HepG2 (cell line): ENCODE data around the gene ISCA1. TPM values are rescaled to one million over a fixed set of nuclear protein-coding genes. Genes with fewer than 3 reads are reported as not detected.
A peak's percentile ranks its signal among the peaks of the same experiment; 100 is the strongest.

Experiments used
- ATAC-seq: fragments of 200-7000 bp; cut with Tn5 transposase; 3 replicates; pipeline ENCODE4 v1.9.1; 2020; ENCODE audit warnings: mild to moderate bottlenecking, moderate library complexity
- BruUV-seq: library from RNA; stranded (reverse); fragments of 400-500 nt; replicated peaks from 2 replicates; lab custom pipeline; 2021; lab: Mats Ljungman, UMichigan
- CTCF ChIA-PET: fragments of 300-600 bp; formaldehyde crosslinking; extraction: SDS; loops from one replicate; lab custom pipeline; 2021; ENCODE audit warnings: low total read pairs, inconsistent platforms, low intra/inter-chr PET ratio; lab: Yijun Ruan, JAX
- POLR2A ChIA-PET: fragments of 350-600 bp; sonication (Branson Sonifier 250); formaldehyde crosslinking; loops from one replicate; lab custom pipeline; 2020; ENCODE audit warnings: antibody characterized with exemption, inconsistent platforms; lab: Yijun Ruan, JAX
- DNase-seq: peaks from one replicate; pipeline ENCODE4 v3.0.0-alpha.2; 2015; ENCODE audit warnings: low spot score
- FAIRE-seq: peaks from 3 replicates; lab custom pipeline; 2011; peaks lifted over from hg19 to GRCh38; lab: Jason Lieb, UNC
- H2AFZ ChIP-seq: one replicate; pipeline ENCODE4 v1.6.1; 2011; ENCODE audit warnings: low read length, inconsistent platforms
- H3K27ac ChIP-seq: fragments of 300-600 bp; 3 replicates; pipeline ENCODE4 v1.8.0; 2011; ENCODE audit warnings: mixed run types, mild to moderate bottlenecking, mixed read lengths, low read length, inconsistent platforms; ENCODE audit not compliant: insufficient read depth; ENCODE audit errors: extremely low read length
- H3K27me3 ChIP-seq, 2 experiments: fragments of 200-600 bp in 1 of 2; 2 replicates in 1 of 2; 3 replicates in 1 of 2; pipeline versions ENCODE4 v1.6.0 to v1.8.0; 2011; ENCODE audit warnings: low read length in 2 of 2, mild to moderate bottlenecking in 2 of 2, moderate library complexity in 2 of 2, inconsistent platforms in 1 of 2; ENCODE audit not compliant: insufficient read depth in 2 of 2, control insufficient read depth in 1 of 2
- H3K36me3 ChIP-seq, 2 experiments: fragments of 200-600 bp in 1 of 2; replicated peaks in 1 of 2; 2 replicates in 1 of 2; 3 replicates in 1 of 2; pipeline versions ENCODE4 v1.5.1 to v1.8.0; 2011; ENCODE audit warnings: low read length in 2 of 2, inconsistent platforms in 1 of 2; ENCODE audit not compliant: insufficient read depth in 2 of 2, control insufficient read depth in 1 of 2
- H3K4me1 ChIP-seq: 2 replicates; pipeline ENCODE4 v1.5.1; 2012; ENCODE audit warnings: low read length, inconsistent platforms; ENCODE audit not compliant: insufficient read depth
- H3K4me2 ChIP-seq: 2 replicates; pipeline ENCODE4 v1.6.0; 2011; ENCODE audit warnings: low read depth, low read length, inconsistent platforms
- H3K4me3 ChIP-seq, 3 experiments: fragments of 200-600 bp in 1 of 3; sonication (generic), shearing (Covaris generic) in 1 of 3; replicated peaks in 1 of 3; 2 replicates each; pipeline ENCODE4 v1.5.1; 2011 to 2016; ENCODE audit warnings: low read length in 3 of 3, inconsistent platforms in 2 of 3, low read depth in 2 of 3, mild to moderate bottlenecking in 2 of 3, control low read depth in 1 of 3, mixed read lengths in 1 of 3; ENCODE audit not compliant: insufficient read depth in 1 of 3
- H3K79me2 ChIP-seq: one replicate; pipeline ENCODE4 v1.6.1; 2011; ENCODE audit warnings: low read length, inconsistent platforms; ENCODE audit not compliant: insufficient read depth
- H3K9ac ChIP-seq: 2 replicates; pipeline ENCODE4 v1.6.0; 2011; ENCODE audit warnings: mild to moderate bottlenecking, low read depth, low read length, inconsistent platforms; ENCODE audit not compliant: insufficient read depth
- H3K9me3 ChIP-seq: 2 replicates; pipeline ENCODE4 v1.5.1; 2012; ENCODE audit warnings: mild to moderate bottlenecking, low read length
- H4K20me1 ChIP-seq: 2 replicates; pipeline ENCODE4 v1.6.0; 2011; ENCODE audit warnings: inconsistent platforms, mild to moderate bottlenecking, low read length, moderate library complexity; ENCODE audit not compliant: insufficient read depth
- ARID5B ChIP-seq: IDR thresholded peaks from 2 replicates; pipeline ENCODE4 v1.4.0; 2020; ENCODE audit warnings: mild to moderate bottlenecking, missing genetic modification reagents
- HNF4G ChIP-seq, 2 experiments: sonication (generic) in 1 of 2; formaldehyde crosslinking in 1 of 2; IDR thresholded peaks; 2 replicates each; pipeline versions ENCODE4 v1.4.0 to v1.6.1; 2011 to 2020; ENCODE audit warnings: borderline replicate concordance in 2 of 2, low read depth in 2 of 2, mild to moderate bottlenecking in 2 of 2, low read length in 1 of 2, missing genetic modification reagents in 1 of 2, moderate library complexity in 1 of 2
- KDM5B ChIP-seq: sonication (generic); formaldehyde crosslinking; IDR thresholded peaks from 2 replicates; pipeline ENCODE4 v1.4.0; 2020; ENCODE audit warnings: missing genetic modification reagents, mild to moderate bottlenecking, borderline replicate concordance
- LCORL ChIP-seq, 2 experiments: fragments of 450-650 bp in 1 of 2; sonication (generic) in 1 of 2; formaldehyde crosslinking in 1 of 2; IDR thresholded peaks; 2 replicates each; pipeline versions ENCODE4 v1.5.0 to v1.6.1; 2017 to 2020; ENCODE audit warnings: antibody characterized with exemption in 1 of 2, missing genetic modification reagents in 1 of 2
- NCOR1 ChIP-seq: fragments of 200-600 bp; sonication (generic); IDR thresholded peaks from 2 replicates; pipeline ENCODE4 v1.7.0; 2017; ENCODE audit warnings: antibody characterized with exemption, low read length, borderline replicate concordance
- SAFB2 ChIP-seq: sonication (generic); formaldehyde crosslinking; IDR thresholded peaks from 2 replicates; pipeline ENCODE4 v1.5.1; 2020; ENCODE audit warnings: missing genetic modification reagents, low read depth, mild to moderate bottlenecking, borderline replicate concordance
- SIX4 ChIP-seq: sonication (generic); formaldehyde crosslinking; IDR thresholded peaks from 2 replicates; pipeline ENCODE4 v1.4.0; 2020; ENCODE audit warnings: missing genetic modification reagents
- SMARCC2 ChIP-seq: fragments of 450-650 bp; IDR thresholded peaks from 2 replicates; pipeline ENCODE4 v1.6.1; 2017; ENCODE audit warnings: antibody characterized with exemption, mild to moderate bottlenecking
- SUZ12 ChIP-seq: fragments of 150-350 bp; IDR thresholded peaks from 2 replicates; pipeline ENCODE4 v1.6.1; 2014; ENCODE audit warnings: low read depth, low read length
- ZNF547 ChIP-seq: sonication (generic); formaldehyde crosslinking; IDR thresholded peaks from 2 replicates; pipeline ENCODE4 v1.5.1; 2020; ENCODE audit warnings: mild to moderate bottlenecking, missing genetic modification reagents
- ZNF552 ChIP-seq: sonication (generic); formaldehyde crosslinking; IDR thresholded peaks from 2 replicates; pipeline ENCODE4 v1.9.0; 2022; ENCODE audit warnings: missing genetic modification reagents, mild to moderate bottlenecking, borderline replicate concordance
- ZZZ3 ChIP-seq: sonication (generic); formaldehyde crosslinking; IDR thresholded peaks from 2 replicates; pipeline ENCODE4 v1.4.0; 2020; ENCODE audit warnings: missing genetic modification reagents, mild to moderate bottlenecking, borderline replicate concordance
- WGBS: methylation state at CpG from one replicate; pipeline ENCODE4 v1.1.6; 2017; ENCODE audit warnings: low lambda C conversion rate; 5-methylcytosine and 5-hydroxymethylcytosine counted together
- in situ Hi-C: cut with HindIII; loops from 2 replicates; pipeline ENCODE4 v1.10.0; 2017; ENCODE audit warnings: low pct_unique_long_range_greater_than_20kb; ENCODE audit not compliant: extremely low pct_ligation_motif_present
- intact Hi-C: fragments of 100-400 bp; cut with micrococcal nuclease; formaldehyde crosslinking; loops from one replicate; pipeline ENCODE4 v1.10.0; 2022; ENCODE audit not compliant: unreplicated experiment
- polyA plus RNA-seq, 8 experiments: library from polyadenylated mRNA; depleted of rRNA in 3 of 8; stranded (reverse) in 7 of 8; unstranded in 1 of 8; fragments of >200 nt; fragmentation: Illumina TruSeq in 4 of 8; extraction: Trizol in 4 of 8; gene quantifications; 2 replicates each; pipeline versions ENCODE4 v1.2.1 to v1.2.3, GENCODE V29; 2011 to 2016; ENCODE audit warnings: low read depth in 4 of 8, missing spikeins in 1 of 8, mixed read lengths in 1 of 8; ENCODE audit not compliant: insufficient read depth in 1 of 8
- total RNA-seq, 5 experiments: library from RNA; depleted of rRNA; stranded (reverse); fragments of >200 nt; fragmentation: Illumina TruSeq; extraction: Trizol; gene quantifications; 2 replicates each; pipeline ENCODE4 v1.2.3, GENCODE V29; 2016; ENCODE audit warnings: low read depth in 1 of 5
- TF ChIP-seq, protein P1 (sequence below): fragments of 450-650 bp; IDR thresholded peaks from 2 replicates; pipeline ENCODE4 v1.6.1; 2017

ISCA1 gene
- total and polyA plus RNA-seq, 2 of the 13 experiments (the other 11 are each of a cell fraction or from before 2014, with no cell fraction given): 29.2 to 40.9 TPM

DNA sequence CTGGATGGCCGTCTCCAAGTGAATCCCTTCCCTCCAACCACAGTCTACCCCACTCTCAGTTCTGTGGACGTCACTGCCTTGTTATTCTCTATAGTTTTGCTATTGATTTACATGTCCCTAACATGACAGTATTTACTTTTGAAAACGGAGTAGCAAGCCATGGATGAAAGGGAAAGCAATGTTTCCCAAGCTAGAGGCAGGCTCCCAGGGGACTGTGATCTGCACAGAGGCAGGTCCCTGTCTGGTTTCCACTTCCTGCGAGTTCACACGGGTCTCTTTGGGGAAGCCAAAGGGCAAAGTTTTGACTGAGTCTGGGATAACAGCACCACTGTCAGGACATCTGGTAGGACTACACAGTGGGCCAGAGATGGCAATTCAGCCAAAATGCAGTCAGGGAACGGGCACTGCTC lies 35.6 kb downstream of the ISCA1 start (continued):
- peak; percentile 76 for TF ChIP-seq HNF4G (IDR thresholded peaks at IDR 0.05; ENCODE audit: borderline replicate concordance, low read depth, low read length)
- TF ChIP-seq HNF4G (CRISPR knock-in tag; IDR thresholded peaks at IDR 0.05; ENCODE audit: borderline replicate concordance, low read depth): no peak
- TF ChIP-seq LCORL (IDR thresholded peaks at IDR 0.05): no peak
- peak; percentile 31; the same call in 1 of the 2 replicates for TF ChIP-seq LCORL (CRISPR knock-in tag; IDR thresholded peaks at IDR 0.05)
- 0 out of 2 replicates have a peak, but pooled peaks have one; percentile 19 for TF ChIP-seq ARID5B

GRCh38 chr9:86242071-86242470 lies 40.3 kb downstream of the ISCA1 start:
- ChIA-PET POLR2A (no interaction called here), CTCF (no interaction called here)
- TF ChIP-seq ZNF547 (CRISPR knock-in tag) (no peak), SIX4 (CRISPR knock-in tag) (no peak), SMARCC2 (no peak), NCOR1 (no peak), KDM5B (CRISPR knock-in tag) (no peak), ZZZ3 (CRISPR knock-in tag) (no peak), SAFB2 (CRISPR knock-in tag) (no peak), ZNF552 (CRISPR knock-in tag) (no peak), SUZ12 (no peak)
- TF ChIP-seq, protein P1, sequence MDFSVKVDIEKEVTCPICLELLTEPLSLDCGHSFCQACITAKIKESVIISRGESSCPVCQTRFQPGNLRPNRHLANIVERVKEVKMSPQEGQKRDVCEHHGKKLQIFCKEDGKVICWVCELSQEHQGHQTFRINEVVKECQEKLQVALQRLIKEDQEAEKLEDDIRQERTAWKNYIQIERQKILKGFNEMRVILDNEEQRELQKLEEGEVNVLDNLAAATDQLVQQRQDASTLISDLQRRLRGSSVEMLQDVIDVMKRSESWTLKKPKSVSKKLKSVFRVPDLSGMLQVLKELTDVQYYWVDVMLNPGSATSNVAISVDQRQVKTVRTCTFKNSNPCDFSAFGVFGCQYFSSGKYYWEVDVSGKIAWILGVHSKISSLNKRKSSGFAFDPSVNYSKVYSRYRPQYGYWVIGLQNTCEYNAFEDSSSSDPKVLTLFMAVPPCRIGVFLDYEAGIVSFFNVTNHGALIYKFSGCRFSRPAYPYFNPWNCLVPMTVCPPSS: no peak
- Histone ChIP-seq H3K9me3 (no peaks in the 10 kb centered on the region), H4K20me1 (no peaks in the 10 kb centered on the region), H3K27ac (no peak overlapping the region), H3K36me3 (no peaks in the 10 kb centered on the region), H2AFZ (no peak overlapping the region), H3K4me3 (no peak overlapping the region), H3K4me2 (no peak overlapping the region), H3K79me2 (no peaks in the 10 kb centered on the region), H3K4me1 (peaks cover 12% of the 10 kb centered on the region), H3K27me3 (no peaks in the 10 kb centered on the region), H3K9ac (no peak overlapping the region)
- BruUV-seq: no TSS peak
- intact Hi-C loops: no loop called here
- 50% methylated on average over 2 of the region's 2 CpGs for whole genome bisulfite sequencing
- in situ Hi-C loops: no loop called here
- DNase-seq: no peak
- ATAC-seq: no peak
- FAIRE-seq: no peak
